RPMI7951 (cell line): Measurements from ENCODE around the gene SEMA7A. TPM values are rescaled to one million over a fixed set of nuclear protein-coding genes. Genes with fewer than 3 reads are reported as not detected.

Experiments
- DNase-seq: peaks from one replicate; pipeline ENCODE4 v3.0.0-alpha.2; 2012; ENCODE audit warnings: low read depth
- total RNA-seq: library from RNA; depleted of rRNA; stranded (reverse); fragments of >200 nt; shearing (Covaris generic); gene quantifications from 2 replicates; pipeline ENCODE4 v1.2.3, GENCODE V29; 2014

Gene SEMA7A
- total RNA-seq, 1 experiment from 2014 or later, result 20.7 TPM

GRCh38 chr15:74430510-74430951 is 3.2 kb downstream of the SEMA7A start:
- no peak for DNase-seq

- no peak for DNase-seq
Measured at GRCh38 chr15:74429781-74430400, 3.9 kb downstream of the SEMA7A start.

GRCh38 chr15:74428970-74429780 is 4.6 kb downstream of the SEMA7A start:
- DNase-seq, result no peak

- no peak for DNase-seq
Measured at GRCh38 chr15:74428442-74428787, 5.3 kb downstream of the SEMA7A start.

- no peak for DNase-seq
Measured at GRCh38 chr15:74427607-74428441, 5.9 kb downstream of the SEMA7A start.

- no peak for DNase-seq
Measured at GRCh38 chr15:74426404-74427281, 7.1 kb downstream of the SEMA7A start.

- no peak for DNase-seq
Measured at GRCh38 chr15:74425630-74426029, 8.1 kb downstream of the SEMA7A start.

- DNase-seq, result no peak
Measured at GRCh38 chr15:74424901-74425528, 8.7 kb downstream of the SEMA7A start.

GRCh38 chr15:74423431-74424257 is 10.1 kb downstream of the SEMA7A start:
- DNase-seq, result no peak

- DNase-seq, result peak; percentile 97
Measured at GRCh38 chr15:74422652-74423430, 10.9 kb downstream of the SEMA7A start.

GRCh38 chr15:74422265-74422651 is 11.5 kb downstream of the SEMA7A start:
- DNase-seq, result no peak

GRCh38 chr15:74421302-74422245 is 12.2 kb downstream of the SEMA7A start:
- DNase-seq, result no peak

GRCh38 chr15:74420193-74420905 is 13.4 kb downstream of the SEMA7A start:
- peak; percentile 80 for DNase-seq

GRCh38 chr15:74419432-74419831 is 14.3 kb downstream of the SEMA7A start:
- no peak for DNase-seq

- DNase-seq, result no peak
Measured at GRCh38 chr15:74418575-74419338, 15.0 kb downstream of the SEMA7A start.

- no peak for DNase-seq
Measured at GRCh38 chr15:74417670-74418069, 16.1 kb downstream of the SEMA7A start.

- DNase-seq, result peak; percentile 97
Measured at GRCh38 chr15:74417225-74417624, 16.5 kb downstream of the SEMA7A start.
